NCI-H2227 treated with DMSO at 0.1 percent for 48 hours (cell line): ENCODE measurements around the gene ABAT.

Experiments used
- DNase-seq: peaks from one replicate; lab custom pipeline; 2025; lab: John Stamatoyannopoulos, UW

The ABAT gene

DNA sequence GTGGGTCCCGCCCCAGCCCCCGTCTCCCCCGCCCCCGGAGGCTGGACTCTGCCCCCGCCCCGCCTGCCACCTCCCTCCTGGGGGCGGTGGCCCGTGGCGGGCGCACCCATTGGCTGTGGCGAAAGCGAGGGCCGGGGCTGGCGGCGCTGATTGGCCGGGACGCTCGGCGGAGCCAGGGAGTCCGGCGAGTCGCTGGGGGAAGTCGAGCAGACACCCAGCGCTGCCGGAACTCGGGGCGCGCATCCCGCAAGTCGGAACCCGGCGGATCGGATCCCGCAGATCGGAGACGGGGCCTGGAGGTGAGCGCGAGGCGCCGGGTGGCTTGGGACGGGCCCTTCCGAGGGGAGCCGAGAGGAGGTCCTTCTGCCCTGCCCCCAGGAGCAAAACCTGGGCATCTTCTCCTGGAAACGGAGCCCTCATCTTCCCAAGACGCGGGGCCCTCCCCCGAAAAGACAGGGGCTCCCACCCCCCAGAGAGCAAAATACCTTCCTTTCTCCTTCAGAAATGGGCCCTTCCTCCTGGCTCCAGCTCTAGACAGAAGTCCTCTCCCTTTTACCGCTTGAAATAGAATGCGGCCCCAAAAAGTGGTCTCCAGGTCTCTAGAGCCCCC lies at the start of gene ABAT:
ABAT (plus strand) TSS at position 205 of the 610 bp plus-strand sequence. CDS start 61,123 bp downstream, outside the sequence.
- DNase-seq = peak; percentile 74

DNA sequence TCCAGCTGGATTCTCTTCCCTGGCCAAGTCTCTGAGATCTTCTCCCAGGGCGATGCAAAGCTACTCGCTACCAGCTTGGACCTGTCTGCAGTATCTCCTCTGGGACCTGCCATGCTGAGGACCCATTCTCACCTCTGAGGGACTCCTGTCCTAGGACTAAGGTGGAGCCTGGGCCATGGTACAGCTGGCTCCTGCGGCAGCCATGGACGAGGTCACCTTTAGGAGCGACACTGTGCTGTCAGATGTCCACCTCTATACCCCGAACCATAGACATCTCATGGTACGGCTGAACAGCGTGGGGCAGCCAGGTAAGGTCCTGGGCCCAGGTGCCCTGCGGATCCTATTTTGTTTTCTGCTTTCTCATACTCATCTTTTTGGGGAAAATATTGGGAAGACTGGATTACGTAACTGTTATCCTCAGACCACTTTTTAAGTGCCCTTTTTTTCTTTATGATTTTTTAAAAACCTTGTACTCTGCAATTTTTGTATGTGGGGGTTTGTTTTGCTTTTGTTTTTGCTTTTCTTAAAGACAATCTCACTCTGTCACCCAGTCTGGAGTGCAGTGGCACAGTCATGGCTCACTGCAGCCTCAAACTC lies 48.8 kb upstream of the ABAT start:
- DNase-seq = no peak

DNA sequence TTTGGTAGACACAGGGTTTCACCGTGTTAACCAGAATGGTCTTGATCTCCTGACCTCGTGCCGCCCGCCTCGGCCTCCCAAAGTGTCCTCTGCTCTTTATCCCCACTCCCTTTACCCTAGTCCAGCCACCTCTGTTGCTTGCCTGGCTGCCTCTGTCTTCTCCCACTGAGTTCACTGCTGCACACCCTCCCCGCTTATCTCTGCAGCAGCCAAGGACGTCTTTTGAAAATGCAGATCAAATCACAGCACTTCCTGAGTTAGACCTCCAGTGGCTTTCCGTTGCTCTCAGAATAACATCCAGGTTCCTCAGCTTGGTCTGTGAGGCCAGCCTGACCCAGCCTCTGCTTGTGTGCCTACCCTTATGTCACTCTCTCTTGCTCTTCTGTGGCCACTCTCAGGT lies 47.5 kb upstream of the ABAT start:
- DNase-seq = no peak

DNA sequence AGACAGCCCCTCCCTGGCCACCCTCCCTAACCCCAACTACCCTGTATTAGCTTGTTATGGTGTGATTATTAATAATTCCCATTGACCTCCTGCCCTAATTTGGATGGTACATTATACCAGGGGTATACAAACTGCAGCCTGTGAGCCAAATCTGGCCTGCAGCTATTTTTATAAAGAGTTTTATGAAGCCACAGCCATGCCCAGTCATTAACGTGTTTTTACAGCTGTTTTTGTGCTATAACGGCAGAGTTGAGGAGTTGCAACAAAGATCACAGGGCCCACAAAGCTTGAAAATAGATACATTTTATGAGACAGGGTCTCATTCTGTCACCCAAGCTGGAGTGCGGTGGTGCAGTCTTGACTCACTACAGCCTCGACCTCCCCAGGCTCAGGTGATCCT lies 47.0 kb upstream of the ABAT start:
- no peak for DNase-seq

DNA sequence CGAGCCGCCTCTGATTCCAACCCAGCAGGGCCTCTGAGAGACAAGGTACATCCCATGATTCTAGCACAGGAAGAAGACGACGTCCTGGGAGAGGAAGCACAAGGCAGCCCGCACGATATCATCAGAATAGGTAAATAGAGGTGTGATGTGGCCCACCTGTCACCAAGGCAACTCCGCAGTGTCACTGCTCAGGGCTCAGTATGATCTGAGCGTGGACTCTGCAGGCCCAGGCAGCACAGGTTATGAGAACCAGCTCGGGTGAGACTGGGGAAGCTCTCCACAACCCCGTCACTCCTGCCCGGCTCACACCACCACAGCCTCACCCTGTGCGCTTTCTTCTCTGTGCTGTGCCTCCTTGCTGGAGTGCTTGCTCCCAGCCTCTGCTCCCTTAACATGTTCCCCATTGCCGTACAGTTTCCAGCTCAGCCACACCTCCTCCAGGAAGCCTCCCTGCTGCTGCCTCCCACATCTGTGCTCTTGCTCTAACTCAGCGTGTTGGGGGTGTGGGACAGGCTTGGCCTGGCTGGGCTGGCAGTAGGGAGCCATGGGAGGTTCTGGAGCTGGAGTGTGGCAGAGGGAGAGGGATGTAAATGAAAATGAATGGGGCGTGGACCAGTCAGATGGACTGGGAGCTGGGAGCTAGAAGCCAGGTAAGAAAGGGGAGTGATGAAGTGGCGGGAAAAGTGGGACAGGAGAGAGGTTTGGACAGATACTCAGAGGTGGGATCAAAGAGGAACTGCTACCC lies 45.3 kb upstream of the ABAT start:
- DNase-seq = no peak

DNA sequence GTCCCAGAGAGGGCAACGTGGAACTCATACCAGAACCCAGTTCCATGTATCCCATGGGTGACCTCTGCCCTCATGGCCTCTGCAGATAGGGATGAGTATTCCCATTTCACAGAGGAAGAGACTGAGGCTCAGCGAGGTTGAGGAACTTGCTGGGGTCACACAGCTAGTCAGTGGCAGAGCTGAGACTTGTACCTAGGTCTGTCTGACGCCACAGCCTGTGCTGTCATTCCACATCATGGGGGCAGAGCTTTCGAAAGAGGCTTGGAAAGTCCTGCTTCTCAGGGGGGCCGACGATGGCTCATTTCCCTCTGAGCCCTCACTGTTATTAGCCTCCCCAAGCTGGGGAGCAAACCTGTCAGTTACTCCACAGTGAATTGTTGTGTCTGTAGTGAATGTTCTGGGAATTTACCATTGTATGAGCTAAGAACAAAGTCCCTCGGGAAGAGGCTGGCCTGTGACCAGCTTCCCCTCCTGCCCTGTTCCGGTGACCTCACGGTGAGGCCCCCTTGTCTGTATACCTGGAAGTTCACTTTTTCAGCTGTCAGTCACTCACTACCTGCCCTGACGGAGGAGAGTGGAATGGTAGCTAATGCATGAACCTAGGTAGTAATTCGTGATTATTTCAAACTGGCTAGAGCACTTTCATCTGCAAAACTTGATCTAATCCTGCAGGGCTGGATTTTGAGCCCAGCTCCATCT lies 44.0 kb upstream of the ABAT start:
- no peak for DNase-seq

DNA sequence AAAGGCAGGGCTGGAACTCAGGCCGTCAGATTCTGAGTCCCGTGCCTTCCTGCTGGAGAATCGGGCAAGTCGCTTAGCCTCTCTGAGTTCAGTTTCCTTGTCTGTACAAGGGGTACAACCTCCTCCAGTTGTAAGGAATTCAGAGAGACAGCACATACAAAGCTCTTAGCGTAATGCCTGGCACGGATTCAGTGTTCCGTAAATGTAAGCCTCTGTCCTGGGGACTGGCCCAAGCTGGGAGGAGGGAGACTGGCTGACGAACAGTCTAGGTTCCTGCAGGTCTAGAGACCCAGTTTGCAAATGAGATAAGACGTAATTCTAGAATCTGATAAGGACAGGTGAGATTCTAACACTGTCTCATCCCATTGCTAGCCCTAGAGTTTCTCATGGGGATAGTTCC lies 43.0 kb upstream of the ABAT start:
- no peak for DNase-seq

DNA sequence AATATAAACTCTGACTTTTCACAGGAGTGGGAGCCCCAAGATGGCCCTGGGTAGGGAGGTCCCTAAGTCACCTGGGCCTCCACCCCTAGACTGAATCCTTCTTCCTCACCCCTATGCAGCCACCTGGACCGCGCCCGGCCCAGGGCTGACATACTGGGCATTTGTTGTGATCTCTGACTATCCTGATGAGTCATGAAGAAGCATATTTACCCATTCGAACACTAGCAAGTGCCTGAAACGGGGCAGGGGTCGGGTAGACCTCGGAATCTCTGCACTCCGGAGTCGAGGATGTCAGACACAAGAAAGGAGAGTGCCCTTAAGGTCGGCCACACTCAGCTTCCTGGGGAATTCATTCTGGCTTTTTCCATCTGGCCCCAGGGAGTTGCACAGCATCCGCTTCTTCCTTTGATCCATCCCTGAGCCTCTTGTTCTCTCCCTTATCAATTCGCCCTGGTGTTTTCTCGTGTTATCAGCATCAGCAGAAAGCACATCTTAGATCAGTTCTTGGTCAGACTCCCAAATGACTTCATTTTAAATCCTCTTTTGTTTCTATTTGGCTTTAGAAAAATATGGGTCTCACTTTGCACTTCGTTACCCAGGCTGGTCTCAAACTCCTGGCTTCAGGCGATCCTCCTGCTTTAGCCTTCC lies 42.5 kb upstream of the ABAT start:
- no peak for DNase-seq

DNA sequence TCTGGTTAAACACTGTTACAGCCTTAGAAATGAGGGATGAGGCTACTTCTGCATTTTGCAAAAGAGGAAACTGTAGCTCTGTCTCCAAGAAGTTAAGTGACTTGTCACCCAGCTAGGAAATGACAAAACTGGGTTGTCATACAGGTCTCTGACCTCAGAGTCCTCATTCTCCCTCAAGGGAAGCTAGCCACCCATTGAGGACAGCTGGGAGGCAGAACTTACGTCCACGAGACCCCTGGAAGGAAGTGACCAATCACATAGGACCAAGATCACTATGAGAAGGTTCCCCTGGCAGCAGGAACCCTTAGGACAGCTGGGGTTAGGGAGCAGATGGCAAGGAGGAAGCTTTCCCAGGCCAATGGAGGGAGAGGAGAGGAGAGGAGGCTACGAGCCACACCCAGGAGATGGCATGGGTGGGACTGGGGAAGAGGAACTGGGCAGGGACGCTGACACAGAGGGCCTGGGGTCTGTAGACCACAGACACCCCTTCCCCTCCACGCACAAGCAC lies 41.7 kb upstream of the ABAT start:
- no peak for DNase-seq

DNA sequence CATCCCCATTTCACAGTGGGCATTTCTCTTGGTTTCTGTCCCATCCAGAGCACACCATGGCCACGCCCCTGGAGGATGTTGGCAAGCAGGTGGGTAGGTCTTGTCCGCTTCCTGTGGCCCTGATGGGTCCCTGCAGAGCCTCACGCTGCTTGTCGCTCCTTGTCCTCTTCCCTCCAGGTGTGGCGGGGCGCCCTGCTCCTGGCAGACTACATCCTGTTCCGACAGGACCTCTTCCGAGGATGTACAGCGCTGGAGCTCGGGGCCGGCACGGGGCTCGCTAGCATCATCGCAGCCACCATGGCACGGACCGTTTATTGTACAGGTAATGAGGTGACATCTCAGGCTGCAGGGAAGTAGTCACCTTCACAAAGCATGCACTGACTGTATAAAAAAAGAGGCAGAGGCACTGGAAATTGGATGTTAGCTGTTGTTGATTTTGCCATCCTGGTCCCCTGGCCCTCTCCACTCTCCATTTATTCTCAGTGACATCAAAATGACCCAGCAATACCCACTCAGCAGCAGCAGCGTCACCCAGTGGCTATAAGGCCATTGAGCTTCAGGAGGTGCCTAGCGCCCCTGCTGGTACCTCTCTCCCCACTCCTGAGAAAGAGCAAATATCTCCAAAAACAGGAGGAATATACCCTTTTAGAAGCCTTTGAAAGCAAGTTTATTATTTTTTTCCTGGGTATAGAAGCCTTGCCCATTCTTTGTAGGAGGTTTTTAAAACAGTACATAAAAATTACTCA lies 39.3 kb upstream of the ABAT start:
- DNase-seq = no peak

DNA sequence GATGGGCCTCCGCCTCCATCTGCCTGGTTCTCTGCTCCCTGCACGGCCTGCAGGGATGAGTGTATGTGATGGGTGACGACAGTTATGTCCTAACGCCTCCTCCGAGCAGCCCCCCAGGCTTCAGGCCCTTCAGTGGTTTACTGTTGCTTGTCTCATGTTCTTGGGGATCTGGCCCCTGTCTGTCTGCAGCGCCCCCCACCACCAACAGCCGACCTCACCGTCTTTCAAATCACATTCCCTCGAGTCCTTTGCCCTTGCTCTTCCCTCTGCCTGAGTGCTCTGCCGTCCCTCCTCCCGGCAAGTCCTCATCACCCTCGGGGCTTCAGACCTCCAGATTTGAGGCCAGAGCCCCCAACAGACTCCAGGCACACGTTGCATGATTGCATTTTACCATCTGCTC lies 34.7 kb upstream of the ABAT start:
- DNase-seq = no peak

DNA sequence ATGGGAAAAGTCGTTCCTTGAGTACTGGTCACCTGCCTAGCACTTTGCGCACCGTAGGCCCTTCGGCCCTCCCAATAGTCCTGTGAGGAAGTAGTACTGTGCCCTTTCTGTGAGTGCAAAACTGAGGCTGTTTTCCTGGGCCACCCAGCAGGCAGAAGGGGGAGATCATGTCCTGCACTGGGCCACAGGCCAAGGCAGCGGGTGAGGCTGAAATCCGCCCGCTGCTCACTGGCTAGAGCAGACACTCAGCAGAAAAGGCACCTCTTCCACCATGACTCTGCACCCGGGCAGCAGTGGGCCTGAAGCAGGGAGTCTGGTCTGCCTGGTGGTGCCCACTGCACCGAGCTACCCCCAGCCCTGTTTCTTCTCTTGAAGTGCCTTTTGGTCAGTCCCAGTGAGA lies 32.7 kb upstream of the ABAT start:
- DNase-seq = no peak

DNA sequence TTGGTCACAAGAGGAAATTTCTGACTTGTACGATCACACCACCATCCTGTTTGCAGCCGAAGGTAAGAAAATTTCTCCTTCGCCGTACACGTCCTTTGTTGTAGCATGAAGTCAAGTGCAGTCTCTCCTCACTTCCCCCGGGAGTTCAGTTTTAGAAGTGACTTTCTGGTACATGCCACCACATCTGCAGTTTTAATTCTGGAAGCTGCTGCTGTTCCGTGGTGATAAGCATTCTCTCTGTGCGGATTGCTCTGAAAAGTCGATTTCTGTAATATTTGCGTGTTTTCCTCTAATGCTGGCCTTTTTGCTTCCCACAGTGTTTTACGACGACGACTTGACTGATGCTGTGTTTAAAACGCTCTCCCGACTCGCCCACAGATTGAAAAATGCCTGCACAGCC lies 32.3 kb upstream of the ABAT start:
- DNase-seq = no peak

DNA sequence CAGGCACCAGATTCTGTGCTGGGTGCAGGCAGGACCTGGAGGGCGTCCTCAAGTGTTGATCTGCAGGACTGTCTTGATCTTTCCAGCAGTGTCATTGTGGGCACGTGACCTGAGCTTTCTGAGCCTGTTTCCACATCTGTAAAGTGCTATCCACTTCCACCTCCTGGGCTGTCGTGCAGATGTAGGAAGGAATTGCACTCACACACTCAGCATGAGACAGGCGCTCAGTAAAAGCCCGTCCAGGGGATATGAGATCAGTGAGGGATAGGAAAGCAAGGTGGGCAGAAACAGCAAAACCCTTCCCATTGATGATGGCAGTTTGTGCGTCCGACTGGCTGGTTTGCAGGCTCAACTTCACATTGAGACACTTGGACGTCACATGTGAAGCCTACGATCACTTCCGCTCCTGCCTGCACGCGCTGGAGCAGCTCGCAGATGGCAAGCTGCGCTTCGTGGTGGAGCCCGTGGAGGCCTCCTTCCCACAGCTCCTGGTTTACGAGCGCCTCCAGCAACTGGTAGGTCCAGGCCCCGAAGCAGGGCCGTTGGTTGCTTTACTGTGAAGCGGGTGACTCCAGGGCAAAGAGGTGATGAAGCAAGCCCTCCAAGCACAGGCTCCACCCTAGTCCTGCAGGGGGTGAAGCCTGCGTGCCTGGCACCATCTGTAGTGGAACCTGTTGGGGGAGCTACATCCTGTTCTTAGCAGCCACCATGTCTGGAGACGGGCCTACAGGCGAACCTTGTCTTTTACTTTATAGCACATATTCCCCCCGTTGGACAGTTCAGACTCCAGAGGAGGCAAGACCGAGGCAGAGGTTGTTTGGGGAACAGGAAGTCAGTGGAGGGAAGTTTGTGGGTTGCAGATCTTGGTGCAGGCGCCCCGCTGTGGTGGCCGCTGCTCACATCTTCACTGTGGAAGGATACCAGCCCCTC lies 29.9 kb upstream of the ABAT start:
- no peak for DNase-seq

DNA sequence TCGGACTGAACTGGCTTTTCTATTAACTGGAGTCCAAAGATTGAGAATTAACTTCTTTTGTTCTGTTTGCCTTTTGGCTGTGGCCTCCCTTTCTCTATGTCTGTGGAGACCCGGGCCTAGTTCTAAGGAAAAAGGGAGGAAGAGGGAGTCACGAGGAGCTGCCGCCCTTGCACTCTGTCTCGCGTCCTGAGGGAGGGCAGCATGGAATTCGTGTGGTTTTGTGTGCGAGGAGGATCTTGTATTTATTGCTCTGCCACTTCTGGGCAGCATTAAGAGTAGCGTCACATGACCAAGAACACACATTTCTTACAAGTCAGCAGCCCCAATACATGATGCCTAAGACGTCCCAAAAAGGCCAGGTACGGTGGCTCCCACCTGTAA lies 29.3 kb upstream of the ABAT start:
- DNase-seq = no peak

DNA sequence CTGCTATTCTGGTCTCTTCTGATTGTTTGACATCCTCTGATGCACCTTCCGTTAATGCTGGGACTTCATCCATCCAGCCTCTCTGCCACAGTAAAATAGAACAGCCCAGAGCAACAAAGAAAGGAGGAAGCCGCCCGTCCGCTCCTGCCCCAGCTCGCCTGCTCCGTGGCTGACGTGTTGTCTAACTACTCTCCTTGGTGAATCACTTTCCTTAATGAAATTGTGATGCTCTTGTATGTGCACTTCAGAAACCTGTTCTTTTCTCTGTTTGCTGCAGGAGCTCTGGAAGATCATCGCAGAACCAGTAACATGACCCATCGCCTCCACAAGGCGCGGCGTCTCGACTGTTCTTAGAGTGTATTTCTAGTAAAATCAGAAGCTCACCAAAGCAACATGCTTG lies 28.6 kb upstream of the ABAT start:
- DNase-seq = no peak

DNA sequence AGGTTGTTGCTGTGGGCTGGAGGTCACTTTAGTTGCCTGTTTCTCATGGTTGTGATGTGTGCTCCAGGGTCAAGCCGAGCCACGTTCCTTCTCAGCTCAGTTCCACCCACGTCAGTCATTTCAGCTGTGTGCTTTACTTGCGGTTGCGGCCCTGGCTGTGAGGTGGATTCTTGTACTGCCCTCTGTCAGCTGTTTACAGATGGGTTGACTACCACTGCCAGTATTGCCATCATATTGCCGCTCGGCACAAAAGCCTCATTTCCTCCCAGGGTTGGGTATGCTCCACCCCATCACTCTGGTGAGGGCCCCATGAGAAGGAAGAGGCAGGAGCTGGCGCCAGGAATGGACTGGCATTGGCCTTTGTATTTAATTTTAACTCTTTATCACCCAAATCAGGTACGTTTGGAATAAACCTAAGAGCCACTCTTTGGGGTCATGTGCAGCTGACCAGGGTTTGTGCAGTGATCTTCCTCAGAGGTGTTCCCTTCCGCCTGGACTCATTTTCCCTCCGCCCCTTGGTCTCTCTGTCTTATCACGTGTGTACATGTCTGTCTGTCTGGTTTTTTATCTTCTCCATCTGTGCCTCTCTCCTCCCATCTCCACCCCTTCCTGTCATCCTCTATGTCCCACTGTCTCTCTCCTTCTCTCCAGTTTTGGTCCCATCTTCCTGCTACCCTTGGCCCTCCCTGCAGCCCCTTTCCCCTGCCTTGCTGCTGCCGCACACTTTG lies 27.9 kb upstream of the ABAT start:
- no peak for DNase-seq

DNA sequence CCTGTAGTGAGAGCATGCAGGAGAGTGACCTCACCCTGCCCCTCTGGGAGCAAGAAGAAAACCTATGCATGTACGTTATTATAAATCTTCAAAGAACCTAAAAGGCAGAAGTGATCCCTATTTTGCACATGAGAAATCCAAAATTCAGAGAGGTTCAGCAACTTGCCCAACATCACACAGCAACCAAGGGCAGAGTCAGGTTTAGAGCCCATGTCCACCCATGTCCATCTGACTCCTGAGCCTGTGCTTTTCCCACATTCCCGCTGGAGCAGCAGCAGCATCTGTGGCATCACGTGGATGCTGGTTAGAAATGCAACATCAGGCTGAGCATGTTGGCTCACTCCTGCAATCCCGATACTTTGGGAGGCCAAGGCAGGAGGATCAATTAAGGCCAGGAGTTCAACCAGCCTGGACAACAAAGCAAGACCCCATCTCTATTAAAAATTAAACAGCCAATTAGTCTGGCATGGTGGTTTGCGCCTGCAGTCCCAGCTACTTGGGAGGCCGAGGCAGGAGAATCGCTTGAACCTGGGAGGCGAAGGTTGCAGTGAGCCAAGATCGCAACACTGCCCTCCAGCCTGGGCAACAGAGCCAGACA lies 26.6 kb upstream of the ABAT start:
- DNase-seq = no peak

DNA sequence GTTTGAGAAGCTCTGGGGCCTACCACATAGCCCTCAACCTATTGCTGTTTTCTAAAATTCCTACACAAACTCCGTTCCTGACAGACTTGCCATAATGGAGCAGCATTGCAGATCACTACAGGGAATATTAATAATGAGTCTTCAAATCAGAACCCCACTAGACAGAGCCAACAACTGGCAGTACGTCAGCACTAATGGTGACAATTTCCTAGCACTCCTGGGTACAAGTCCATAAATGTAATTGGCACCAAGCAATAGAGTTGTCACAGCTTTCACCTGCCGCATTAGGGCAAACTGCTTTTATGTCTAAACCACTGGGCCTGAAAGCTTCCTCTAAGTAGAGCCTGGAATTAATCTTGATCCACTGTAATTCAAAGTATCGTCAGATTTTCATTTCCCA lies 25.5 kb upstream of the ABAT start:
- DNase-seq = no peak
